B cell (primary cell): ENCODE measurements around the gene RUNDC3A. TPM values are rescaled to one million over a fixed set of nuclear protein-coding genes. Genes with fewer than 3 reads are reported as not detected.

ENCODE experiments used
- ATAC-seq: fragments of 200-7000 bp; cut with Tn5 transposase; one replicate; pipeline ENCODE4 v1.10.0; 2021; ENCODE audit warnings: low read depth, mild to moderate bottlenecking, moderate number of reproducible peaks, moderate library complexity
- CTCF ChIA-PET: fragments of 350-600 bp; sonication (Branson Sonifier 250); formaldehyde crosslinking; loops from one replicate; lab custom pipeline; 2021; ENCODE audit warnings: antibody characterized with exemption, inconsistent platforms; lab: Charles Lee
- POLR2A ChIA-PET: fragments of 350-600 bp; sonication (Branson Sonifier 250); formaldehyde crosslinking; loops from one replicate; lab custom pipeline; 2021; ENCODE audit warnings: antibody characterized with exemption; lab: Charles Lee
- DNase-seq: peaks from one replicate; pipeline ENCODE4 v3.0.0; 2013
- H2AFZ ChIP-seq: 2 replicates; pipeline ENCODE4 v1.6.1; 2012; ENCODE audit warnings: mild to moderate bottlenecking, low read depth, low read length; ENCODE audit not compliant: insufficient read depth, poor library complexity, severe bottlenecking
- H3K27ac ChIP-seq, 2 donors: 1 replicate in 1 of 2; 2 replicates in 1 of 2; pipeline ENCODE4 v1.5.1; 2012 to 2013; ENCODE audit warnings: low read length in 2 of 2, mild to moderate bottlenecking in 2 of 2, moderate library complexity in 1 of 2
- H3K27me3 ChIP-seq, 4 experiments: fragments of 200-600 bp in 1 of 4; sonication (generic) in 1 of 4; replicated peaks in 1 of 4; 1 replicate in 2 of 4; 2 replicates in 2 of 4; pipeline versions ENCODE4 v1.6.1 to v1.7.0; 2013 to 2016; ENCODE audit warnings: low read length in 3 of 4, mild to moderate bottlenecking in 2 of 4, mixed read lengths in 1 of 4, moderate library complexity in 1 of 4; ENCODE audit not compliant: insufficient read depth in 4 of 4, control insufficient read depth in 3 of 4; ENCODE audit errors: control extremely low read depth in 1 of 4
- H3K36me3 ChIP-seq, 2 experiments: replicated peaks in 1 of 2; 1 replicate in 1 of 2; 2 replicates in 1 of 2; pipeline versions ENCODE4 v1.6.1 to v1.7.1; 2013; ENCODE audit warnings: low read length in 1 of 2; ENCODE audit not compliant: insufficient read depth in 2 of 2, control insufficient read depth in 1 of 2; ENCODE audit errors: control extremely low read depth in 1 of 2, extremely low read depth in 1 of 2
- H3K4me1 ChIP-seq, 2 donors: fragments of 200-600 bp in 1 of 2; sonication (generic) in 1 of 2; 1 replicate in 1 of 2; 2 replicates in 1 of 2; pipeline versions ENCODE4 v1.5.1 to v1.6.1; 2013 to 2017; ENCODE audit warnings: low read length in 2 of 2; ENCODE audit not compliant: control insufficient read depth in 2 of 2, insufficient read depth in 2 of 2
- H3K4me2 ChIP-seq: replicated peaks from 2 replicates; pipeline ENCODE3; 2012; ENCODE audit warnings: mild to moderate bottlenecking, low read depth, low read length; ENCODE audit not compliant: poor library complexity, severe bottlenecking
- H3K4me3 ChIP-seq, 5 experiments: fragments of 200-600 bp in 1 of 5; sonication (generic) in 1 of 5; 1 replicate in 3 of 5; 2 replicates in 2 of 5; pipeline versions ENCODE4 v1.5.1 to v1.7.0; 2011 to 2016; ENCODE audit warnings: low read length in 4 of 5, mild to moderate bottlenecking in 4 of 5, low read depth in 2 of 5, control low read depth in 1 of 5, moderate library complexity in 1 of 5; ENCODE audit not compliant: insufficient read depth in 1 of 5; ENCODE audit errors: control extremely low read depth in 1 of 5, extremely low read depth in 1 of 5
- H3K79me2 ChIP-seq: fragments of 200-600 bp; sonication (generic); one replicate; pipeline ENCODE4 v1.6.0; 2016; ENCODE audit warnings: low read length; ENCODE audit not compliant: control insufficient read depth, insufficient read depth
- H3K9ac ChIP-seq: fragments of 200-600 bp; sonication (generic); 2 replicates; pipeline ENCODE4 v1.6.1; 2017; ENCODE audit warnings: mild to moderate bottlenecking, low read length, moderate library complexity
- H3K9me3 ChIP-seq, 3 donors: one replicate each; pipeline versions ENCODE4 v1.6.1 to v1.7.1; 2013; ENCODE audit warnings: low read length in 2 of 3; ENCODE audit not compliant: control insufficient read depth in 2 of 3, insufficient read depth in 1 of 3; ENCODE audit errors: control extremely low read depth in 1 of 3
- H4K20me1 ChIP-seq: 2 replicates; pipeline ENCODE4 v1.6.0; 2012; ENCODE audit warnings: mild to moderate bottlenecking, low read length; ENCODE audit not compliant: insufficient read depth, control insufficient read depth, poor library complexity, severe bottlenecking
- H3K27ac Mint-ChIP-seq: one replicate; pipeline ENCODE4 v1.8.0; 2021; ENCODE audit warnings: mixed read lengths
- H3K27me3 Mint-ChIP-seq: one replicate; pipeline ENCODE4 v1.8.0; 2021; ENCODE audit warnings: mixed read lengths
- H3K4me1 Mint-ChIP-seq: one replicate; pipeline ENCODE4 v1.8.0; 2021; ENCODE audit warnings: mixed read lengths
- H3K4me3 Mint-ChIP-seq: one replicate; pipeline ENCODE4 v1.8.0; 2021; ENCODE audit warnings: mixed read lengths
- H3K9me3 Mint-ChIP-seq: one replicate; pipeline ENCODE4 v1.8.0; 2022; ENCODE audit warnings: mixed read lengths; ENCODE audit not compliant: insufficient read depth
- CTCF ChIP-seq: fragments of 200-600 bp; IDR thresholded peaks from one replicate; pipeline ENCODE4 v1.8.0; 2022; ENCODE audit warnings: antibody characterized with exemption, mild to moderate bottlenecking
- EZH2 ChIP-seq: IDR thresholded peaks from 2 replicates; pipeline ENCODE4 v1.6.1; 2012; ENCODE audit warnings: borderline replicate concordance, low read depth, mild to moderate bottlenecking, moderate library complexity, low read length; ENCODE audit not compliant: insufficient read depth, poor library complexity, severe bottlenecking
- WGBS: methylation state at CpG from one replicate; pipeline ENCODE4 v1.1.5; 2013; ENCODE audit warnings: missing lambda C conversion rate; ENCODE audit not compliant: insufficient coverage; 5-methylcytosine and 5-hydroxymethylcytosine counted together
- intact Hi-C: fragments of 100-400 bp; cut with micrococcal nuclease; formaldehyde crosslinking; loops from one replicate; pipeline ENCODE4 v1.10.0; 2022
- polyA plus RNA-seq: library from polyadenylated mRNA; depleted of rRNA; stranded (reverse); fragments of >200 nt; gene quantifications from 2 replicates; pipeline ENCODE4 v1.2.3, GENCODE V29; 2012
- total RNA-seq, 2 donors: library from RNA; stranded (reverse); fragments of 120-200 nt in 1 of 2; gene quantifications; 1 replicate in 1 of 2; 2 replicates in 1 of 2; pipeline versions ENCODE4 v1.2.3 to v1.2.4, GENCODE V29; 2013 to 2022

RUNDC3A gene
- total and polyA plus RNA-seq, 2 donors (not counting 1 experiment from before 2014, with no cell fraction given): 0.19 TPM; not detected in 1

DNA sequence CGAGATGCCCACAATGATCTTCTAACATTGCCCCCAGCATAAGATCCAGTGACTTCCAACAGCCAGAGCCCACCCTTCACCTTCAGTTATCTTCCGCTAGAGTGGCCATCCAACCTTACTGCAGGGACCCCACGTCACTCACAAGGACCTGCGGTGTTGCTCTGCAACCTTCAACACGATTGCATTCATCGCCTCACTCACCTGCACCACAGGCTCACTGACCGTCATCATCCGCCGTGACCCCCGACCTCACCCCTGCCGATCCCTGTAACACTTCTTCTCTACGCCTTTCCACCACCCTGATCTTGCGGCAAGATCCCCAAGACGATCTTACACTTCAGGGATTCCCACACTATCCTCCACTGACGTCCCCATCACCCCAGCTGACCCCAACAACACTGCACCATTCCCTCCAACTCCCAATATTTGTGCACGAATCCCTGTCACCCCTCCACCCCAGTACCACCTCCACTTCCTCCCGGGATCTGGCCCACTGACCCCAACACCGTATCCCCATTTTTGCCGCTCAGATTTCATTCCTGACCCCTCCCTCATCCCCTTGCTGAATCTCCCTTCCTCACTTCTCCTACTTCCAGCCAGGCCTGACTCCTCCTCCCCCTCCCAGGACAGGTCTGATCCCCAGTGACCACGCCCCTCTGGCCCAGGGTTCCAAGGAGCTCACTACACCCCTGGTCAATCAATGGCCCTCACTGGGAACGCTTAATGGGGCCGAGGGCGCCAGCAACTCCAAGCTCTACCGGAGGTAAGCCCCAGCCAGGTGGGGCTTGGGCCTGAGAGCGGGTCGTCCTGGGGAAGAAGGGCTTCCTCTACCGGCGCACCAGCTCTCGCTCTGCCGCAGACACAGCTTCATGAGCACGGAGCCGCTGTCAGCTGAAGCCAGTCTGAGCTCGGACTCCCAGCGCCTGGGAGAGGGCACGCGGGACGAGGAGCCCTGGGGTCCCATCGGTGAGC, 7.6 kb downstream of the RUNDC3A start:
- H3K79me2 ChIP-seq: no peaks in the 10 kb centered on the region
- peaks cover 0 to 46% (median 22%) of the 10 kb centered on the region in 4 experiments for H3K27me3 ChIP-seq
- H3K27ac Mint-ChIP-seq: peak overlapping the region; percentile 34
- DNase-seq: peak; percentile 34
- H3K9me3 Mint-ChIP-seq: peaks cover 5% of the 10 kb centered on the region
- POLR2A ChIA-PET: interaction anchor here (0.5 to 1.6 kb wide), 5 partner anchors 92 to 301 kb away, joined by 3 to 8 read pairs (median 4); partner anchors contain the start of gene TMUB2
- 12% methylated on average over 38 of the region's 38 CpGs for WGBS
- peaks cover 0 to 15% (median 0%) of the 10 kb centered on the region in 3 donors for H3K9me3 ChIP-seq
- peaks cover 0 to 17% of the 10 kb centered on the region in 2 experiments for H3K36me3 ChIP-seq
- TF ChIP-seq CTCF (no peak), EZH2 (peak; percentile 35)
- H3K27ac ChIP-seq: no peak overlapping the region
- ATAC-seq: no peak
- peaks cover 34% of the 10 kb centered on the region for H3K27me3 Mint-ChIP-seq
- peak overlapping the region; percentile 78 for H3K4me2 ChIP-seq
- peak overlapping the region; percentile 29 for H3K9ac ChIP-seq
- H3K4me3 Mint-ChIP-seq: peak overlapping the region; percentile 80
- intact Hi-C loops: no loop called here
- H4K20me1 ChIP-seq: no peaks in the 10 kb centered on the region
- H3K4me1 ChIP-seq: peaks cover 19 to 25% of the 10 kb centered on the region in 2 donors
- peaks cover 15% of the 10 kb centered on the region for H3K4me1 Mint-ChIP-seq
- CTCF ChIA-PET: interaction anchor here (0.9 to 7.3 kb wide), 4 partner anchors 11 to 105 kb away, joined by 3 to 38 read pairs (median 3); no protein-coding TSS in a partner anchor
- H3K4me3 ChIP-seq: peak overlapping the region in 2 of 5 experiments; percentile 39 to 55
- no peak overlapping the region for H2AFZ ChIP-seq
